ENCODE results near the gene KCNJ11.

Gene KCNJ11

DNA sequence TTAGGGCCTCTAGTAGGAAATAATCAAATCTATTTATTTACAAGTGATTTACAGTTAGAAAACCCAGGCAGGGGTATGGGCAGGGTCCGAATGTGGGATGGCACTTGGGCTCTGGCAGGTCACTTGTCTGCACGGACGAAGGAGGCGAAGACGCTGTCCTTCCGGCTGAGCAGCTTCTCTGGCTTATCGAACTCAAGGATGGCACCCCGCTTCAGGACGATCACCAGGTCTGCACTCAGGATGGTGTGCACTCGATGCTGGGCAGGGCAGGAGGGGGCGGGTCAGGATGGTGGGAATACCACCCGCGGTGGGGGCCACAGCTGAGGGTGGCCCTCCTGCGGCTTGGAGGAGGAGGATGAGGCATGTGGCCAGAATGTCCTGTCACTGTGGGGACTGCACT, 4.4 kb upstream of the KCNJ11 start:
- no peaks in the 10 kb centered on the region for H4K20me1 ChIP-seq (ENCODE audit: insufficient read depth, low read length)
- H3K9me2 ChIP-seq (ENCODE audit: low read depth, low read length) = no peaks in the 10 kb centered on the region
- H2AFZ ChIP-seq (ENCODE audit: low read length) = no peak overlapping the region
- no peak overlapping the region for H3K9ac ChIP-seq (ENCODE audit: low read length)
- no peak overlapping the region for H3K4me2 ChIP-seq (ENCODE audit: low read length)
- H3K4me1 ChIP-seq (ENCODE audit: insufficient read depth, low read length, severe bottlenecking) = peaks cover 27% of the 10 kb centered on the region
- TF ChIP-seq, protein P1, sequence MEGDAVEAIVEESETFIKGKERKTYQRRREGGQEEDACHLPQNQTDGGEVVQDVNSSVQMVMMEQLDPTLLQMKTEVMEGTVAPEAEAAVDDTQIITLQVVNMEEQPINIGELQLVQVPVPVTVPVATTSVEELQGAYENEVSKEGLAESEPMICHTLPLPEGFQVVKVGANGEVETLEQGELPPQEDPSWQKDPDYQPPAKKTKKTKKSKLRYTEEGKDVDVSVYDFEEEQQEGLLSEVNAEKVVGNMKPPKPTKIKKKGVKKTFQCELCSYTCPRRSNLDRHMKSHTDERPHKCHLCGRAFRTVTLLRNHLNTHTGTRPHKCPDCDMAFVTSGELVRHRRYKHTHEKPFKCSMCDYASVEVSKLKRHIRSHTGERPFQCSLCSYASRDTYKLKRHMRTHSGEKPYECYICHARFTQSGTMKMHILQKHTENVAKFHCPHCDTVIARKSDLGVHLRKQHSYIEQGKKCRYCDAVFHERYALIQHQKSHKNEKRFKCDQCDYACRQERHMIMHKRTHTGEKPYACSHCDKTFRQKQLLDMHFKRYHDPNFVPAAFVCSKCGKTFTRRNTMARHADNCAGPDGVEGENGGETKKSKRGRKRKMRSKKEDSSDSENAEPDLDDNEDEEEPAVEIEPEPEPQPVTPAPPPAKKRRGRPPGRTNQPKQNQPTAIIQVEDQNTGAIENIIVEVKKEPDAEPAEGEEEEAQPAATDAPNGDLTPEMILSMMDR (IDR thresholded peaks at IDR 0.05; ENCODE audit: low read length) = no peak
- no peak for TF ChIP-seq EZH2 (IDR thresholded peaks at IDR 0.05; ENCODE audit: borderline replicate concordance, low read length)
- no peaks in the 10 kb centered on the region for H3K27me3 ChIP-seq (ENCODE audit: insufficient read depth, low read length)
- no peak overlapping the region for H3K4me3 ChIP-seq (ENCODE audit: low read depth, low read length, poor library complexity, severe bottlenecking)
- H3K79me2 ChIP-seq (ENCODE audit: insufficient read depth, low read length) = no peaks in the 10 kb centered on the region
- H3K9me3 ChIP-seq (ENCODE audit: low read length) = no peaks in the 10 kb centered on the region
- no peaks in the 10 kb centered on the region for H3K36me3 ChIP-seq (ENCODE audit: insufficient read depth, low read length)
- no peaks in the 10 kb centered on the region for H3F3A ChIP-seq (ENCODE audit: insufficient read depth, low read length)
- no peak overlapping the region for H3K27ac ChIP-seq (ENCODE audit: low read depth, low read length, poor library complexity, severe bottlenecking)

DNA sequence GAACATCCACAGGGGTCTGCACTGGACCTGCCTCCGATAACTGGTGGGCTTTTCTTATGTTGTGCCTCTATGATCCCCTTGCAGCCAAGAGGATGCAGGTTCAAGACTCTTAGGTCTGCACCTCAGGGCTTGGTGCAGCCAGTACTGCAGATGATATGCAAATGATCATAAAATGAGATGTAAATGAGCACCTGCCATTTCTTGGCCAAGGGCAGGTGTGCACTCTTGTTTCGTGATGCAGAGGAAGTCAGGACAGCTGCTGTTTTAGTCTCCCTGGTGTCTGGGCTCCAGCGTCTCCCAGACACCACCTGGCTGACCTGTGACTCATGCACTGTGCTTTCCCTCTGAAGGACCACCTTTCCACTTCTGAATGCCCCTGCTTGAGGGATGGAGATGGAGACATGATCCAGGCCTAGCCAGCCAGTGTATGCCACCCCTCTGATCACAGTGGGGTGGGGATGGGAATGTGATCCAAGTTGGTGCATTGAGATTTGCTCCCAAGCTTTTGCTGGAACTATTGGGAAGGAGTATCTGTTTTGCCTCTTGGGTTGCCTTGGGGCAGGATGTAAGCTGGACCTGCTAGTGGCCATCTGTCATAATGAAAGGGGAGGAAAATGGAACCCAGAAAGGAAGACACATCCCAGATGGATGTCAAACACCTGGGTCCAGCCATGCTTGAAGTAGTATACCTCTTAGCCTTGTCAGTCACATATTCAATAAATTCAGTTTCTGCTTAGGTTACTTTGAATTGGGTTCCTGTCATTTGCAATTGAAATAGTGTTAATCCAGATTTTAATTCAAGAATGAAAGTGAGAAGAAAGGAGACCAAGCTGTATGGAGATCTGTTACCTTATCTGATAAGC, 3.3 kb upstream of the KCNJ11 start:
- H3K9me3 ChIP-seq (ENCODE audit: low read length) = no peaks in the 10 kb centered on the region

DNA sequence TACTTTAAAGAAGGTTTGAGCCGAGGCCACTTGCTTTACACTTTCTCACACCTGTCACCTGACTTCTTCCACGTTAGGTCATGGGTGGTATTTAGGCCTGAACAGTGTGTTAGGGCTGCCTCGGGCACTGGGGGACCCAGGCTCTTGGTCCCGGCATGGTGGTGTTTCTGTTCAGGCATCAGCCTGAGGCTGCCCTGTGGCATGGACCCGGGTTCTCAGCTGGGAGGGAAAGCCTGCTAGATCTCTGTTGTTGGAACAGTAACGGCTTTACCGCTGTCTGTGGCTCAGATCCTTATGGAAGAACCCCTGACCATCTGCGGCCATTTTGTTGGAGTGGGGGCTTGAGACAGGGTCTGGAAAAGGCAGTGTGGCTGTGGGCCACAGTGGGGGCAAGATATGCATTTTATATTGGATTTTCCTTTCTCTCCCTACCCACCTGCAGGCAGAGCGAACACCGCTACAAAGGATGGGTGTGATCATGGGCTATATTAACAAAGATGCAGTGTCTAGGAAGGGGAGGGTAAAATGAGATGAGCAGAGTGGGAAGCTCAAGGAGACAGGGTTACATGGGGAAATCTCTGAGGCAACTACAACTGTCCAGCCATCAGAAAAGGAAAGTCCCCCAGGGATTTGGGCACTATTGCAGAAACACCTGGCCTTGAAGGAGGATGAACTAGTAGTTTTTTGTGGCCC, 1.6 kb upstream of the KCNJ11 start:
- H3K9ac ChIP-seq (ENCODE audit: low read length) = peak overlapping the region; percentile 51
- peak overlapping the region; percentile 70 for H3K4me3 ChIP-seq (ENCODE audit: low read depth, low read length, poor library complexity, severe bottlenecking)
- no peaks in the 10 kb centered on the region for H3K79me2 ChIP-seq (ENCODE audit: insufficient read depth, low read length)
- TF ChIP-seq, protein P1 (IDR thresholded peaks at IDR 0.05; ENCODE audit: low read length) = no peak
- no peak for TF ChIP-seq EZH2 (IDR thresholded peaks at IDR 0.05; ENCODE audit: borderline replicate concordance, low read length)
- H2AFZ ChIP-seq (ENCODE audit: low read length) = no peak overlapping the region
- peak overlapping the region; percentile 84 for H3K4me2 ChIP-seq (ENCODE audit: low read length)
- H3K9me2 ChIP-seq (ENCODE audit: low read depth, low read length) = no peaks in the 10 kb centered on the region
- H3K4me1 ChIP-seq (ENCODE audit: insufficient read depth, low read length, severe bottlenecking) = peaks cover 47% of the 10 kb centered on the region
- no peaks in the 10 kb centered on the region for H3K27me3 ChIP-seq (ENCODE audit: insufficient read depth, low read length)
- H4K20me1 ChIP-seq (ENCODE audit: insufficient read depth, low read length) = no peaks in the 10 kb centered on the region
- no peaks in the 10 kb centered on the region for H3K9me3 ChIP-seq (ENCODE audit: low read length)
- peak overlapping the region; percentile 76 for H3K27ac ChIP-seq (ENCODE audit: low read depth, low read length, poor library complexity, severe bottlenecking)
- no peaks in the 10 kb centered on the region for H3F3A ChIP-seq (ENCODE audit: insufficient read depth, low read length)
- H3K36me3 ChIP-seq (ENCODE audit: insufficient read depth, low read length) = 0 out of 2 replicates have a peak, but pooled peaks cover 6% of the 10 kb centered on the region

More for the DNA sequence above, 3.3 kb upstream of the KCNJ11 start:
- Histone ChIP-seq H3K4me1 (ENCODE audit: insufficient read depth, low read length, severe bottlenecking) (peaks cover 31% of the 10 kb centered on the region), H3K27ac (ENCODE audit: low read depth, low read length, poor library complexity, severe bottlenecking) (peak overlapping the region; percentile 76), H3K4me2 (ENCODE audit: low read length) (peak overlapping the region; percentile 27; the same call in 1 of the 2 replicates), H3F3A (ENCODE audit: insufficient read depth, low read length) (no peaks in the 10 kb centered on the region), H3K79me2 (ENCODE audit: insufficient read depth, low read length) (no peaks in the 10 kb centered on the region), H3K36me3 (ENCODE audit: insufficient read depth, low read length) (0 out of 2 replicates have a peak, but pooled peaks cover 6% of the 10 kb centered on the region), H3K9ac (ENCODE audit: low read length) (no peak overlapping the region; the same call in 1 of the 2 replicates), H2AFZ (ENCODE audit: low read length) (no peak overlapping the region), H3K9me2 (ENCODE audit: low read depth, low read length) (no peaks in the 10 kb centered on the region), H4K20me1 (ENCODE audit: insufficient read depth, low read length) (no peaks in the 10 kb centered on the region), H3K27me3 (ENCODE audit: insufficient read depth, low read length) (no peaks in the 10 kb centered on the region), H3K4me3 (ENCODE audit: low read depth, low read length, poor library complexity, severe bottlenecking) (peak overlapping the region; percentile 21)
- TF ChIP-seq, protein P1 (IDR thresholded peaks at IDR 0.05; ENCODE audit: low read length) = no peak
- TF ChIP-seq EZH2 (IDR thresholded peaks at IDR 0.05; ENCODE audit: borderline replicate concordance, low read length) = no peak

Measured in OCI-LY1 (cell line).